GM12878 (cell line): Measurements from ENCODE around the gene TNRC6C. TPM values are rescaled to one million over a fixed set of nuclear protein-coding genes. Genes with fewer than 3 reads are reported as not detected.

ENCODE experiments used
- BACH1 ChIP-seq: fragments of 450-650 bp; IDR thresholded peaks from 2 replicates; pipeline ENCODE4 v1.6.1; 2017; ENCODE audit warnings: mild to moderate bottlenecking, borderline replicate concordance
- BHLHE40 ChIP-seq, 2 experiments: fragments of 450-650 bp in 1 of 2; IDR thresholded peaks; 2 replicates each; pipeline ENCODE4 v1.6.1; 2011 to 2017; ENCODE audit warnings: low read depth in 2 of 2, borderline replicate concordance in 1 of 2, improper control_type of control experiment in 1 of 2, low read length in 1 of 2, mild to moderate bottlenecking in 1 of 2
- CBFB ChIP-seq: IDR thresholded peaks from 2 replicates; pipeline ENCODE4 v1.6.1; 2016; ENCODE audit warnings: antibody characterized with exemption, low read depth
- CBX5 ChIP-seq: sonication (generic); IDR thresholded peaks from 2 replicates; pipeline ENCODE4 v1.6.1; 2016; ENCODE audit warnings: low read depth, moderate library complexity, mild to moderate bottlenecking, inconsistent platforms
- CHD4 ChIP-seq: fragments of 200-600 bp; sonication (generic); IDR thresholded peaks from 2 replicates; pipeline ENCODE4 v1.6.1; 2016; ENCODE audit warnings: mild to moderate bottlenecking
- CREB1 ChIP-seq: IDR thresholded peaks from 2 replicates; pipeline ENCODE4 v1.6.1; 2012; ENCODE audit warnings: low read depth, mild to moderate bottlenecking, inconsistent platforms
- CTCF ChIP-seq, 3 experiments: IDR thresholded peaks in 2 of 3; conservative IDR thresholded peaks in 1 of 3; 2 replicates each; pipeline ENCODE4 v1.5.1; 2011; ENCODE audit warnings: low read depth in 3 of 3, low read length in 3 of 3, mild to moderate bottlenecking in 3 of 3, control low read depth in 2 of 3, moderate library complexity in 2 of 3, inconsistent platforms in 1 of 3, mixed read lengths in 1 of 3; ENCODE audit not compliant: control insufficient read depth in 2 of 3, insufficient read depth in 1 of 3; ENCODE audit errors: extremely low read depth in 1 of 3
- ESRRA ChIP-seq: IDR thresholded peaks from 2 replicates; pipeline ENCODE4 v1.6.1; 2012; ENCODE audit warnings: mild to moderate bottlenecking, low read length, improper control_type of control experiment
- FOS ChIP-seq: IDR thresholded peaks from 3 replicates; pipeline ENCODE4 v1.6.1; 2011; ENCODE audit warnings: borderline replicate concordance; ENCODE audit not compliant: insufficient read length; ENCODE audit errors: extremely low read depth
- FOXM1 ChIP-seq: IDR thresholded peaks from 2 replicates; pipeline ENCODE4 v1.6.1; 2012; ENCODE audit warnings: low read depth, mild to moderate bottlenecking, inconsistent platforms, low read length, moderate library complexity
- GATAD2B ChIP-seq: fragments of 450-650 bp; conservative IDR thresholded peaks from 2 replicates; pipeline ENCODE4 v1.6.1; 2017; ENCODE audit warnings: low read depth, mild to moderate bottlenecking, moderate library complexity
- HSF1 ChIP-seq: fragments of 150-350 bp; IDR thresholded peaks from 2 replicates; pipeline ENCODE4 v1.6.1; 2014; ENCODE audit warnings: mild to moderate bottlenecking, low read depth, low read length
- JUNB ChIP-seq: IDR thresholded peaks from 2 replicates; pipeline ENCODE4 v1.6.1; 2016; ENCODE audit warnings: antibody characterized with exemption, mild to moderate bottlenecking
- KAT2A ChIP-seq: conservative IDR thresholded peaks from 2 replicates; pipeline ENCODE4 v1.6.1; 2011; ENCODE audit warnings: low read depth, low read length; ENCODE audit not compliant: control insufficient read depth
- KDM1A ChIP-seq: fragments of 200-600 bp; sonication (generic); IDR thresholded peaks from 2 replicates; pipeline ENCODE4 v1.6.1; 2016; ENCODE audit warnings: borderline replicate concordance
- LARP7 ChIP-seq: fragments of 450-650 bp; IDR thresholded peaks from 2 replicates; pipeline ENCODE4 v1.6.1; 2017; ENCODE audit warnings: mild to moderate bottlenecking
- MTA2 ChIP-seq: fragments of 450-650 bp; IDR thresholded peaks from 2 replicates; pipeline ENCODE4 v1.6.1; 2016; ENCODE audit warnings: low read depth, mild to moderate bottlenecking, moderate library complexity
- NFIC ChIP-seq: IDR thresholded peaks from 2 replicates; pipeline ENCODE4 v1.6.1; 2012; ENCODE audit warnings: low read depth, mild to moderate bottlenecking, inconsistent platforms, low read length, moderate library complexity
- NFXL1 ChIP-seq: fragments of 450-650 bp; IDR thresholded peaks from 2 replicates; pipeline ENCODE4 v1.6.1; 2017; ENCODE audit warnings: antibody characterized with exemption, mild to moderate bottlenecking, borderline replicate concordance
- NR2C1 ChIP-seq: fragments of 450-650 bp; IDR thresholded peaks from 2 replicates; pipeline ENCODE4 v1.6.1; 2017; ENCODE audit warnings: antibody characterized with exemption, mild to moderate bottlenecking, moderate library complexity
- POLR2AphosphoS5 ChIP-seq: IDR thresholded peaks from 2 replicates; pipeline ENCODE4 v1.6.1; 2011; ENCODE audit warnings: mild to moderate bottlenecking, low read length, inconsistent platforms
- RAD21 ChIP-seq: IDR thresholded peaks from 2 replicates; pipeline ENCODE4 v1.6.1; 2011; ENCODE audit warnings: mild to moderate bottlenecking, low read depth, low read length, moderate library complexity; ENCODE audit not compliant: insufficient read depth
- RBBP5 ChIP-seq: fragments of 200-600 bp; sonication (generic); conservative IDR thresholded peaks from 2 replicates; pipeline ENCODE4 v1.6.1; 2016
- RELA ChIP-seq: fragments of 450-650 bp; IDR thresholded peaks from 2 replicates; pipeline ENCODE4 v1.8.0; 2014; ENCODE audit warnings: borderline replicate concordance; ENCODE audit not compliant: partially characterized antibody
- SMAD5 ChIP-seq: IDR thresholded peaks from 2 replicates; pipeline ENCODE4 v1.6.1; 2016; ENCODE audit warnings: antibody characterized with exemption, low read depth
- SREBF1 ChIP-seq: IDR thresholded peaks from 2 replicates; pipeline ENCODE4 v1.6.1; 2012; ENCODE audit warnings: mild to moderate bottlenecking, low read length
- SUPT20H ChIP-seq: IDR thresholded peaks from 2 replicates; pipeline ENCODE4 v1.6.1; 2011; ENCODE audit warnings: low read depth, mild to moderate bottlenecking, low read length, moderate library complexity, borderline replicate concordance; ENCODE audit not compliant: control insufficient read depth
- TBL1XR1 ChIP-seq: IDR thresholded peaks from 2 replicates; pipeline ENCODE4 v1.6.1; 2012; ENCODE audit warnings: low read depth, low read length, improper control_type of control experiment
- ZNF217 ChIP-seq: fragments of 450-650 bp; IDR thresholded peaks from 2 replicates; pipeline ENCODE4 v1.6.1; 2017; ENCODE audit warnings: antibody characterized with exemption, mild to moderate bottlenecking
- polyA plus RNA-seq, 11 experiments: library from polyadenylated mRNA; depleted of rRNA in 4 of 11; unstranded in 6 of 11; stranded (reverse) in 5 of 11; fragments of >200 nt; fragmentation: Nextera tagmentation in 4 of 11; fragmentation: Illumina TruSeq in 1 of 11; extraction: Ambion mirVana in 4 of 11; extraction: Trizol in 1 of 11; gene quantifications; 1 replicate in 1 of 11; 2 replicates in 10 of 11; pipeline versions ENCODE4 v1.2.1 to v1.2.3, GENCODE V29; 2011 to 2016; ENCODE audit warnings: inconsistent platforms in 2 of 11, missing spikeins in 2 of 11, low read depth in 1 of 11
- total RNA-seq, 4 experiments: library from RNA; depleted of rRNA in 3 of 4; stranded (reverse); fragments of >200 nt in 3 of 4; fragmentation: Illumina TruSeq in 1 of 4; extraction: Trizol in 1 of 4; gene quantifications; 2 replicates each; pipeline versions ENCODE4 v1.2.1 to v1.2.3, GENCODE V29; 2013 to 2021
- TF ChIP-seq, protein P1 (sequence below): IDR thresholded peaks from 2 replicates; pipeline ENCODE4 v1.6.1; 2011; ENCODE audit warnings: mild to moderate bottlenecking, low read depth, low read length, moderate library complexity; ENCODE audit not compliant: insufficient replicate concordance

Gene TNRC6C
- total and polyA plus RNA-seq, 10 of the 15 experiments (the other 5 are each of a cell fraction or from before 2014, with no cell fraction given), result 0.40 to 6.1 (median 0.96) TPM

GRCh38 chr17:78144147-78144719, 185.7 kb downstream of the TNRC6C start (continued):
- TF ChIP-seq HSF1 (no peak), BHLHE40 (IDR thresholded peaks at IDR 0.05; ENCODE audit: borderline replicate concordance in 1 of 2, low read depth in 2 of 2, low read length in 1 of 2) (peak; percentile 11 to 35; a peak in 1 of 4 replicates), CTCF (IDR thresholded peaks at IDR 0.05 in 2 of 3, conservative IDR thresholded peaks at IDR 0.05 in 1 of 3; ENCODE audit: control insufficient read depth in 2 of 3, extremely low read depth in 1 of 3, insufficient read depth in 1 of 3, low read depth in 3 of 3, low read length in 3 of 3) (no peak), GATAD2B (0 out of 2 replicates have a peak, but pooled peaks have one; percentile 28), POLR2AphosphoS5 (no peak), BACH1 (no peak), RAD21 (no peak), FOS (no peak), CBX5 (no peak), CBFB (no peak), JUNB (no peak), CHD4 (no peak), NFIC (no peak), SUPT20H (no peak), NFXL1 (no peak), KAT2A (no peak), MTA2 (peak; percentile 31; the same call in 1 of the 2 replicates), KDM1A (no peak), ZNF217 (no peak), ESRRA (no peak), RBBP5 (no peak), TBL1XR1 (peak; percentile 54; the same call in 1 of the 2 replicates), SMAD5 (no peak), RELA (no peak), CREB1 (no peak), NR2C1 (no peak), FOXM1 (no peak), LARP7 (no peak), SREBF1 (no peak)
- TF ChIP-seq, protein P1, sequence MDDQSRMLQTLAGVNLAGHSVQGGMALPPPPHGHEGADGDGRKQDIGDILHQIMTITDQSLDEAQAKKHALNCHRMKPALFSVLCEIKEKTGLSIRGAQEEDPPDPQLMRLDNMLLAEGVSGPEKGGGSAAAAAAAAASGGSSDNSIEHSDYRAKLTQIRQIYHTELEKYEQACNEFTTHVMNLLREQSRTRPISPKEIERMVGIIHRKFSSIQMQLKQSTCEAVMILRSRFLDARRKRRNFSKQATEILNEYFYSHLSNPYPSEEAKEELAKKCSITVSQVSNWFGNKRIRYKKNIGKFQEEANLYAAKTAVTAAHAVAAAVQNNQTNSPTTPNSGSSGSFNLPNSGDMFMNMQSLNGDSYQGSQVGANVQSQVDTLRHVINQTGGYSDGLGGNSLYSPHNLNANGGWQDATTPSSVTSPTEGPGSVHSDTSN, result peak; percentile 45
